Left renal pelvis (tissue), 4 donors: ENCODE data around the gene LIN52. TPM values are rescaled to one million over a fixed set of nuclear protein-coding genes. Genes with fewer than 3 reads are reported as not detected.

Source experiments
- DNase-seq, 4 donors: peaks; one replicate each; pipeline ENCODE4 v3.0.0-alpha.2; 2013; ENCODE audit warnings: low read depth in 4 of 4, low spot score in 3 of 4
- polyA plus RNA-seq, 4 donors: library from polyadenylated mRNA; unstranded; fragments of 120-200 nt; gene quantifications; one replicate each; pipeline ENCODE4 v1.2.1, GENCODE V29; 2013; ENCODE audit not compliant: insufficient read length in 4 of 4

The LIN52 gene
- polyA plus RNA-seq, 4 donors = 15.7 to 20.5 (median 18.4) TPM

DNA sequence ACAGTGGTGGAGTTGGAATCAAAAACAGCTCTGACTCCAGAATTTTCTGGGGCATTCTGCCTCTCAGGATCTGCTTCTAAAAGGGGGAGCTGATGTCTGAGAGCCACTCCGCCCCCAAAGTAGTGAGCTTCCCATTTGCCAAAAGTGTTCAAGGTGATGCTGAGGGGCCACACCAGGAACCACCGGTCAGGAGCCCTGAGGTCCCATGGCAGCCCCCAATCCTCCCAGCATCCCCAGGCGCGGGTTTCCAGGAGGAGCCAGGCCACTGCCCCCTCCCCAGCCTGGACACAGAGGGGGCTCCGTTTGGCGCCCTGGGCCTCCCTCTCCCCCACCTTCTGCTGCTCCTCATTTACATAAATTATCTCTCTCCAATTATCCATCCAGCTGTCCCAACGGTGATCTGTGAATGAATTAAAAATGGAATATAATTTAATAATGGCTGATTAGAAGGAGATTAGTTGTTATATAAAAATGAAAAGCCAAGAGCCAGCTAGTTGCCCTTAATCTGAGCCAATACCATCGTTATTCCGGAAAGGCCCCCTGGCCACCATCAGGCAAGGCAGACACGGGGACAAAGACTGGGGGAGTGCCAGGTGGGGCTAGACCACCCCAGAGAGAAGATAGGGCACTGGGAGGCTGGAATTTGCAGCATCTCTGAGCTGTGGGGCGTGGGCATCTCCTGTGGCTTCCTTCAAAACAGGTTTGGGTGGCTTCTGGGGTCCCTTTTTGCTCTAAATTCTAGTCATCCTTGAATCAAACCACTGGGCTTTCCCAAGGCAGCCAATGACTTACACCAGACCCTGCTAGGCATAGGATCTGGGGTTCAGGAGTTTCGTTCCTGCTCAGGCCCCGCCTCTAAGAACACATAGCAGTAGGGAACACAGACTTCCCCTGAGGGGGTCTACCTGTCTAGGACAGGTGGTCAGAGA, 134.8 kb downstream of the LIN52 start:
- no peak for DNase-seq

- no peak for DNase-seq
These were observed 136.2 kb downstream of the LIN52 start for GRCh38 chr14:74220991-74221390.

- DNase-seq = no peak
These were observed 137.0 kb downstream of the LIN52 start for GRCh38 chr14:74221741-74222140.

GRCh38 chr14:74223016-74223415, 138.3 kb downstream of the LIN52 start:
- DNase-seq = no peak

DNA sequence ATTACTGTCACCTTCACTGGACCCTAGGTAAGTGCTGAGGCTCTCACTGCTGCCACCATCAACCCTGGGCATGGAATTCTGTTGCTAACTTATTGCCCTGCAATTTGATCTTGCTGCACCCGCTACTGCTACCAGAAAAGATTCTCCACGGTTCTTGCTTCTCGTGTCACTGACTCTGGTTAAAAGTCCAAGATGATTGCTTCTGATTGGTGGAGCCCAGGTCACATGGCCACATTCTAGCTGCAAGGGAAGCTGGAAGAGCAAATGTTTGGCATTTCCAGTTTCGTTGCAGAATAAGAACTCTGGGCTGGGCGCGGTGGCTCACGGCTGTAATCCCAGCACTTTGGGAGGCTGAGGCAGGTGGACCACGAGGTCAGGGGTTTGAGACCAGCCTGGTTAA, 147.0 kb downstream of the LIN52 start:
- DNase-seq = no peak

DNA sequence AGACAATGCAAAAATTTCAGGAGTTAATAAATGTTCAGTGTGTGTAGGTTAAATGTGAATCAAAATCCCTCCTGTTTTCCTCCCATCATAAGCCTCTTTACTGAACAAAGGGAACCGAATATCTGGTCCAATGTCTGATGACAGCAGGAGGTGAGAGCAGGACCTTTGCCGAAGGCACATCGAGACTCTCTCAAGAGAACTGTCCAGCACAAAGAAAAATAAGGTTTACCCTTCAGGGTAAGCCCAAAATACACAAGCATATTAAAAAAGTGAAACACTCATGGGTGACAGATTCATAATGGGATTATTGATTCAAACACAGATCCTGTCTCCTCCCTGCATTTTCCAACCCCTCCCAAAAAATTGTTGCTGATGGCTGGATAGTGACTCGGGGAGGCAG, 150.3 kb downstream of the LIN52 start:
- DNase-seq = no peak

DNA sequence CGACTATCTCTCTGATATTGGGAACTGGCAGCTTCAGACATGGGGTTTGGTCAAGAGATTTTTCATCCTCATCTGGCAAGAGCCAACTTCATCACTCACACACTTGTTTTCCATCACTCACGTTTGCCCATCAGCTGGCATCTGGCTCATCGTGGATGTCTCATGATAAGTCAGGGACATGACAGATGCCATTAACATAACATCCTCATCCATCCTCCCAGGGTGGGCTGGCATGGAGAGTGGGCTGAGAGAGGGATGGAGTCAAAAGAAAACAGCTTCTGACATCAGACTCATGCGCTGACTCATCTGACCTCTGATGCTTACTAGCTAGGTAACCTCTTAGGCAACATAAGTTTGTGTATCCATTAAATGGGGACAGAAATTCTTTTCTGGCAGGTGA, 152.7 kb downstream of the LIN52 start:
- DNase-seq = no peak

DNA sequence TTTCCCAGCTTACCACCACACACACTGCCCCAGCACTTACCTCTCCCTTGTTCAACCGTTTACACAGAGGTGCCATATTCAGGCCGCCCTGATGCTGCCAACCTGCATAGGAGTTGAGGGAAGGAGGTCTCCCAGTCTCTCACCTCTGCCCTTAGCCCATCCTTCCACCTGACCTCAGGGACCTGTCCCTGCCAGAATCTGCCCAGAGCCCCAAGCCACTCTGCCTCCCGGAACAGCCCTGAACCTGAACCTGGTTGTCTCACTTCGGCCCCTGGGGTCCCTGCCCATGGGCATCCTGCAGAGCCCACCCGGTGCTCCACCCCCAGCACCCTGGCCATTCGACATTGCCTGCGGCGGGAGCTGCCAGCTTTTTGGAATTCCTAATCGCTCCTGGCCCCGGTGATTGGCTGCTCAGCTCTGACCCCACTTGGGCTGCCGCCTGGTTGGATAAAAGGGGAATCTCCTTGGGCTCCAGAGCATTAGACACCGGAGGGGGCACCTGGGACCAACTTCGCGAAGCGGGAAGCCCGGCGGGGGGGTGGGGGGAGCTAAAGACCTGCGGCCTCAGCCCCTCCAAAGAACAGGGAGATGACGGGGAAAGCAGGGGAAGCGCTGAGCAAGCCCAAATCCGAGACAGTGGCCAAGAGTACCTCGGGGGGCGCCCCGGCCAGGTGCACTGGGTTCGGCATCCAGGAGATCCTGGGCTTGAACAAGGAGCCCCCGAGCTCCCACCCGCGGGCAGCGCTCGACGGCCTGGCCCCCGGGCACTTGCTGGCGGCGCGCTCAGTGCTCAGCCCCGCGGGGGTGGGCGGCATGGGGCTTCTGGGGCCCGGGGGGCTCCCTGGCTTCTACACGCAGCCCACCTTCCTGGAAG, 154.5 kb downstream of the LIN52 start, which contains the start of gene VSX2:
Gene VSX2 (plus strand): TSS at position 476 of the 874 bp plus-strand sequence. CDS start 113 bp downstream, at position 589.
- DNase-seq = no peak

GRCh38 chr14:74239848-74240793, 155.4 kb downstream of the LIN52 start:
- DNase-seq = no peak

DNA sequence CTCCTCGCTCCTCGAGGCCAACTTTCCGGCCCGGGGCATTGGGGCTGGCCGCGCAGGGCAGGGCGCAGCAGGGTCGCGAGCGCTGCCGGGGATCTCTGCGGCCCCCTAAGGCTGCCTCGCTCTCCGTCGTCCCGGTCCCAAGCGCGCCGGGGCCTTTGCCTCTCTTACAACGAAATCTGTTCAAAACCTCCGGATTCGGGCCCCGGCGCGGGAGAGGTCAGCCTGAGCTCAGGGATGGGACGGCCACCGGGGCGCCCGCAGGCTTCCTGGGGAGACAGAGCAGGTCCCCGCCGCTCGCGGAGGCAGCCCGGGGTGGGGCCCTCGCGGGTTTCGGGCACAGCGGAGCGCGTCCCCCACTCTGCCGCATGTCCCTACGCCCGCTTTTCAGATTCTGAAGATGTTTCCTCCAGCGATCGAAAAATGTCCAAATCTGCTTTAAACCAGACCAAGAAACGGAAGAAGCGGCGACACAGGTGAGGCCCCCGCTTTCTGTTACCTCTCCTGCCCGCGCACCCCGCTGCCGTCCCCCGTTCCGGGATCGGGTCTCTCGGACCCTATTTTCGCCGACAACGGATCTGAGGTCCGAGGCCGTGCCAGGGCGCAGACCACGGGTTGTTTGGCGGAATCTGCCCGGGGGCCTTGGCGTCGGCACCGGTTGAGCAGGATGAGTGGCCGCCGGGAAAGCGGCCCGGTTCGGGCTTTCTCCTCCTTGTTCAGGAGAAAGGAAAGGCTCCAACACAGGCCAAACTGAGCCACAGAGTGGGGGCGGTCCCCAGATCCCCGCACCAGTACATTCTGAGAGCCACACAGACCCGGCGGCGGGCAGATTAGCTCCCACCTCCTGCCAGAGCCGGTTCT, 156.3 kb downstream of the LIN52 start:
- no peak for DNase-seq

- no peak for DNase-seq
These were observed 156.9 kb downstream of the LIN52 start for GRCh38 chr14:74241652-74242017.

DNA sequence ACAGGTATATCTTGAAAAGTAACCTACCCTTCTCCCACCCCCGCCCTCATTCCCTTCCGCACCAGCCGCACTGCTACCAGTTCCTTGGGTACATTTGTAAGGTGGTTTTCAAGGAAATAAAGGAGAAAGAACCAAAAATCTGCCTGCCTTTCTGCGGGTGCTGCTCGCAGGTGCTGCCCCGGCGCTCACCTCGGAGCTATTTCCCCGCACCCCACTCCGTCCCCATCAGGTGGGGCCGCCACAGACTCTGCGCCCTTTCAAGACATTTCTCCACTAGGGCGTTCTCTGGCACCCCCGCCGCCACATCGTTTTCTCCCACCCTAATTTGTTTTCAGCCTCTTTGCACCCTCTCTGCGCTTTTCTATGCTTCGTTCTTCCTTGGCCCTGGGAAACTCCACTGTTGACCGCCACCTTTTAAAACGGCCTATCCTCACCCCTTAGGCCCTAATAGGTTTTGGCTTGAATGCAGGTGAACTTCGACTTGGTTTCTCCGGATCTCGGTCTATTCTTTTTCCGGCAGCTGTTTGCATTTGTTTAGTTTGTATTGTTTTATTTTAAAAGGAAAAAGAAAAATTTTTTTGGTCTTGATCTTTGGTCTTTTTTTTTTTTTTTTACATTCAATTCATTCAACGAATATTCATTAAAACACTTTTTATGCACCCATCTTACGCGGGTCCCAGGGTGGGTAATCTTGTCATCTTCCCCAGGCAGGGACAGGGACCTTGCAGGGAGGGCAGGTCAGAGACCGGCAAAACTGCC, 157.4 kb downstream of the LIN52 start:
- DNase-seq = no peak

DNA sequence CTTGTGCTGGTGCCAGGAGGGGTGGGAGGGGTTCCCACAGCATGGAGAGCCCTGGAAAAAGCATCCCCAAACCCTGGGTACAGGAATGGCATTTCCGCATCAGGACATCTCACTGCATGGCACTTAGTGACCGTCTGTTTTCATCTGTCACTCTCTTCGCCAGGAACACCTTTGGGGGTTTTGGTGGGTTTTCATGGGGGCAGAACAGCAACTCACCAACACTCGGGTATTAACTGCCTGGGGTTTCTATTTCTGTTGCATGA, 158.0 kb downstream of the LIN52 start:
- no peak for DNase-seq

GRCh38 chr14:74243051-74243450, 158.3 kb downstream of the LIN52 start:
- DNase-seq = no peak

DNA sequence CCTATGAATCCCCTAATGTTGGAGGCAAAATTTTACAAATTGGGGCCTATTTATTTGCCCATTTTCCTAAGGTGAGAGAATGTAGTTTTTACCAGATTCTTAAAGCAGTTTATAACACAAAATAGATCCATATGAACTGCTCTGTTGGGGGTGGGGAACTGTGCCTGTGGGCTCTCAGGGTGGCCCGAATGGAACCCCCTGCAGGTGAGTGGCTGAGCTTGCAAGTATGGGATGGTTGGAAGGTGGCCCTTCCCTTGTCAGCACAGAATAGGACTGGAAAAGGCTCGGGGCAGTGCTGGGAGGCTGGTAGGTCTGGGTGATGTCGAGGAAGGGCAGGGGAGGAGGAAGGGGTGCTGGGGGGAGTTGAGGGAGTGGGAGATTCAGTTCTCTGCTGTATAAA, 159.4 kb downstream of the LIN52 start:
- DNase-seq = no peak

DNA sequence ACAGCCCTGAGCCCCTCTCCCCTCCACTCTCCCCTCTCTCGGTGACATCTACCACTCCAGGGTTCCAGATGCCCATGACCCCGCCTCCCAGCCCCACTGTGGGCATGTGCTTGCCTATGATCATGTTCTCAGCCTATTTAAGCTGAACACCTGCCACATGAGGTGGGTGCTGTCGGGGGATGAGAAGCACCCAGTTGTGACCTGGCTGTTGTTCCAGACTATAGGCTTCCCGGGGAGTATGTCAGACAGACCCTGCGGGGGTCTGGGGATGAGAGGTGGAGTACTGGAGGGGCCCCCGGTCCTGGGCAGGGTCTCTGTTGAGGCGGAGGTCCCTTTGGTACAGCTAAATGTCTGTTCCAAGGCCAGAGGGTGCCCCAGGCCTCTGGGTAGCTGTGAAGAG, 160.5 kb downstream of the LIN52 start:
- DNase-seq = no peak

- no peak for DNase-seq
These were observed 161.8 kb downstream of the LIN52 start for GRCh38 chr14:74246542-74246941.

DNA sequence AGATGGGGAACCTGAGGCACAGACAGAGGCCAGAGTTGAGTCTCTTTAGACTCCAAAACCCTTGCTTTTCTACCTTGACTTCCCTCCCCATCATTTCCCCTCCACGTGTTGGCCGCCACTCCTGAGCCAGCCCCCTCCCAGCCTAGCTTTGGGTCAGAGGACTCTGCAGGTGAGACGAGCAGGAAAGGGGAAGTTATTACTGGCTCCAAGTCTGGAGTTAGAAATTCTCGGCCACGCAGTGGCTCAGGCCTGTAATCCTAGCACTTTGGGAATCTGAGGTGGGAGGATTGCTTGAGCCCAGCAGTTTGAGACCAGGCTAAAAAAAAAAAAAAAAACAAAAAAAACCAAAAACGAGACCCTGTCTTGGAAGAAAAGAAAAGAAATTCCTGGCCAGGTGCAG, 163.3 kb downstream of the LIN52 start:
- DNase-seq = no peak
